ENCODE data around the gene HSD11B1.

The HSD11B1 gene

DNA sequence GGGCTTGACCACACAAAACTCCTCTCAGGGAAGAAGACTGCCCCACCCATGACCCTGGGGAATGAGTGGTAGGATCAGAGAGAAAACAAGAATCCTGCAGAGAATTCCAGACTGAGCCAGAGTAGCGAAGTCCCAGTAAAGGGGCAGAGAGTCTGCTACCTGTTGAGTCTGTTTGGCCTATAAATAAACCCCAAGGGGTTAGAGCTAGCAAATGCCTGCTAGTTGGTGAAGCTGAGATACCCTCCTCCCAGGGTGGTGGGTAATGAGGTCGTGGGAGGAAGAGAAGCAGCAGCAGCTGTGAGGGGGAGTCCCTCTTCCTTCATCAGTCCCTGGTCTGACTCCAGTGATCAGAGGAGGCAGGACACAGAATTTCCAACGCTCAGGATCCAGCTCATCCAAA lies 53.8 kb downstream of the HSD11B1 start:
- TF ChIP-seq, protein P1, sequence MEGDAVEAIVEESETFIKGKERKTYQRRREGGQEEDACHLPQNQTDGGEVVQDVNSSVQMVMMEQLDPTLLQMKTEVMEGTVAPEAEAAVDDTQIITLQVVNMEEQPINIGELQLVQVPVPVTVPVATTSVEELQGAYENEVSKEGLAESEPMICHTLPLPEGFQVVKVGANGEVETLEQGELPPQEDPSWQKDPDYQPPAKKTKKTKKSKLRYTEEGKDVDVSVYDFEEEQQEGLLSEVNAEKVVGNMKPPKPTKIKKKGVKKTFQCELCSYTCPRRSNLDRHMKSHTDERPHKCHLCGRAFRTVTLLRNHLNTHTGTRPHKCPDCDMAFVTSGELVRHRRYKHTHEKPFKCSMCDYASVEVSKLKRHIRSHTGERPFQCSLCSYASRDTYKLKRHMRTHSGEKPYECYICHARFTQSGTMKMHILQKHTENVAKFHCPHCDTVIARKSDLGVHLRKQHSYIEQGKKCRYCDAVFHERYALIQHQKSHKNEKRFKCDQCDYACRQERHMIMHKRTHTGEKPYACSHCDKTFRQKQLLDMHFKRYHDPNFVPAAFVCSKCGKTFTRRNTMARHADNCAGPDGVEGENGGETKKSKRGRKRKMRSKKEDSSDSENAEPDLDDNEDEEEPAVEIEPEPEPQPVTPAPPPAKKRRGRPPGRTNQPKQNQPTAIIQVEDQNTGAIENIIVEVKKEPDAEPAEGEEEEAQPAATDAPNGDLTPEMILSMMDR (IDR thresholded peaks at IDR 0.05; ENCODE audit: borderline replicate concordance, insufficient read depth, low read depth, low read length) = no peak
- H3K4me3 ChIP-seq (ENCODE audit: low read depth, low read length) = no peak overlapping the region

DNA sequence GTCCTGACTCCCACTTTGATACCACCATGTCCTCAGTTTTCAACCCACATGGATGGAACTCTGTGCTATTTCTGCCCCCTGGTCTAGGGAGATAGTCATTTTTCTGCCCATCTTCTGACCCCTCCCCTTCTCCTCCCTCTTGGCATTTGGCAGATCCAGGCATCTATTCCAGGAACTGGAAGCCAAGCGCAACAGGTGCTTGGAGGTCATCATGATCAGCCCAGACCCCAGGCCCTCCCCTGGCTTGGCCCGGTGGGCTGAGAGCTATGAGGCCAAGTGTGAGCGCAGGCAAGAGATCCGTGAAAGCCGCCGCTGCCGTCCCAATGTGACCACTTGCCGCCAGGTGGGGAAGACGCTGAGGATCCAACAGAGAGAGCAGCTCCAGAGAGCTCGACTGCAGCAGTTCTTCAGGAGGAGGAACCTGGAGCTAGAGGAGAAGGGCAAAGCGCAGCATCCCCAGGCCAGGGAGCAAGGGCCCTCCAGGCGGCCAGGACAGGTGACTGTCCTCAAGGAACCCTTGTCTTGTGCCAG lies 55.2 kb downstream of the HSD11B1 start:
- TF ChIP-seq, protein P1 (IDR thresholded peaks at IDR 0.05; ENCODE audit: borderline replicate concordance, insufficient read depth, low read depth, low read length) = no peak
- no peak overlapping the region for H3K4me3 ChIP-seq (ENCODE audit: low read depth, low read length)

DNA sequence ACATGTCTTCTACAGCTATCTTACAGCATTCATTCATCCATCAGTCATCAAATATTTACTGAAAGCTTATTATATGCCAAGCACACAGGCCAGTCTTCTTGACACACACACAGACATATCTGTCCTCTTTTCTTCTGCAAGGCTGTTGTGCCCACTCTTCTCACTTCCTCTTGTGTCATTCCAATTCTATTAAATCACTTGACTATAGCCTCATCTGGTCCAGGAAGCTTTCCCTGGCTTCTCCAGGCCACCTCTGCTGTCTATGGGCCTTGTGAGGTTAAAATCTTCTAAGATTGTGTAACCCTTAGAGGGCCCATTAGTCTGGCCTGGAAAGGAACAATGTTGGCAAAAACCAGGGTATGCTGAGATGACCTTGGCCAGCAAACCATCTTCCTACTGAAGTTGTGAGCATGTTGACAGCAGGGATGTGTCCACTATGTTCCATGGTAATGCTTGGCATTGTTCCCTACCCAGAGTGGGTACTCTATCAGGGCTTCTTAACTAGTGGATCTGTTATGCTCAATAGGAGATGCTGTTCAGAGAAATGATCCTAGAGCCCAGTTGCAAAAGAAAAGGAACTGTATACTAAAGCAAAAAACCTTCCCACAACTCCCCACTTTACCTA lies 56.5 kb downstream of the HSD11B1 start:
- TF ChIP-seq, protein P1 (IDR thresholded peaks at IDR 0.05; ENCODE audit: borderline replicate concordance, insufficient read depth, low read depth, low read length) = no peak
- H3K4me3 ChIP-seq (ENCODE audit: low read depth, low read length) = no peak overlapping the region

DNA sequence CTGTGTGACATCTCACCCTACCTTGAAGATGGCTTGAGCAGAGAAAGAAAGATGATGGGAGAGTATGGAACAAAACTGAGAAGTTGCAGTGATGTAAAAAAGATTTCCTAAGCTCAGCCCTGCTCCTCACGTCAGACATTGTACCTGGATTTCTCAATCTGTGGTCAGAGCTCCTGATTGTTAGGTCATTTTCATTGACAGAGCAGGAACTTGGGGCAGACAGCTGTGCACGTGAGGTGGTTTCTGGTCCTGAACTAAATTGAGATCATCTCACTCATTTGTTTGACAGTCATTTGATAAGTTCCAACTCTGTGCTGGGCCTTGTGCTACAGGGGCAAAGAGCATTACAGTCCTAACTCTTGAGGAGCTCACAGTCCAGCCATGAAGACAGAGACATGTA lies 61.4 kb downstream of the HSD11B1 start:
- TF ChIP-seq, protein P1 (IDR thresholded peaks at IDR 0.05; ENCODE audit: borderline replicate concordance, insufficient read depth, low read depth, low read length) = no peak
- H3K4me3 ChIP-seq (ENCODE audit: low read depth, low read length) = no peak overlapping the region

DNA sequence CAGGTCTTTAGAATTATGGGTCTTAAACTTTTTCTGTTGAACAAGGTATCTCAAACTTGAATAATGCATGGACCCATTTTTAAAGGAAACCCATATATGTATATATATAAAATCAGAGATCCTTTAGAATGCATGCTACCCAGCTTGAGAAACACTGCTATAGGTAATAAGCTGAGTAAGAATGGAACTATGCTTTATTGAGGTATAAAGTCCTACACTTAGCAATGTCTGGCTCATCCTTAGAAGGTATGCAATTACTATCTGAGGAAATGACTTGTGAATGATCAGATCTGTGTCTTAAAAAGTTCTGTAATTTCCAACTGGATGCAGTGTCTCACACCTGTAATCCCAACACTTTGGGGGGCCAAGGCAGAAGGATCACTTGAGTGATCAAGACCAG lies 62.5 kb downstream of the HSD11B1 start:
- TF ChIP-seq, protein P1 (IDR thresholded peaks at IDR 0.05; ENCODE audit: borderline replicate concordance, insufficient read depth, low read depth, low read length) = no peak
- no peak overlapping the region for H3K4me3 ChIP-seq (ENCODE audit: low read depth, low read length)

DNA sequence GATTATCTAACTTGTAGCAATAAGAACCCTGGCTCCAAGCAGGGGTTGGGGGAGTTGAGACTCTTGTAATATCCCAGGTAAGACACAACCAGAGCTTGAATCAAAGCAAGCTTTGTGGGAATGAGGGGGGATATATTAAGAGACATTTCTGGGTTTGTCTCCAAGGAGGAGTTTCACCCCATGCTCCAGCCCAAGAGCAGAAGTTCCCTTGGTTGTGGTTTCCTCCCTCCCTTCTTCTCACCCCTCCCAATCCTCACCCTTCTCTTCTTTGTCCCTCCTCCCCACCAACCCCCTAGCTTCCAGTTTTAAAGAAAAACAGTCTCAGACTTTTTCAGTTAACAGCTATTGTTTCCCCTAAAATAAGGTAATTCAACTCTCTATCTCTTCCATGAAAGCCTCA lies 63.1 kb downstream of the HSD11B1 start:
- TF ChIP-seq, protein P1 (IDR thresholded peaks at IDR 0.05; ENCODE audit: borderline replicate concordance, insufficient read depth, low read depth, low read length) = no peak
- H3K4me3 ChIP-seq (ENCODE audit: low read depth, low read length) = no peak overlapping the region

DNA sequence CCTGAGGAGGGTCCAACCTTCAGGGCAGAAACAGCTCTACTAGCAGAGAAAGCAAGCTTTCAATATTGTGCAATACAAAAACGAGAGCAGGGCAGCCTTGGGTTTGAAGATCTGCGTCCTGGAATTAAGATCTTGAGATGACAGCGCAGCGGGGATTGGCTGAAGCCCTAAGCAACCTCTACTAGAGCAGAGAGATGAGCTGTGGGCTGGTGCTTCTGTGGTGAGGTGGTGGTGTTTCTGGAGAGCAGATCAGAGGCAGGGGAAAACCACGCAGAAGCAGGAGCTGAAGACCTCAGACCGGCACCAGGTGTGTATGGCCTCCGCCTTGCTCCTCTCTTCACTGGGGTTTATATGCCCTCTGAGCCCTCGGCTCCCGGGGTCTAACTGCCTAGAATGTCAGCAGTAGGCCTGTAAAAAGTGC lies 63.7 kb downstream of the HSD11B1 start:
- peak overlapping the region; percentile 60 for H3K4me3 ChIP-seq (ENCODE audit: low read depth, low read length)
- TF ChIP-seq, protein P1 (IDR thresholded peaks at IDR 0.05; ENCODE audit: borderline replicate concordance, insufficient read depth, low read depth, low read length) = no peak

Data from GM12875 (cell line).